ENCODE results near the gene PCBD2. TPM values are rescaled to one million over a fixed set of nuclear protein-coding genes. Genes with fewer than 3 reads are reported as not detected.

The PCBD2 gene
- polyA plus RNA-seq, 1 experiment, result 3.3 TPM

- H3K4me3 ChIP-seq (ENCODE audit: low read depth, low read length), result no peak overlapping the region
- POLR2A ChIA-PET, result interaction anchor here (0.6 kb wide), 1 partner anchor 225 kb away, joined by 6 read pairs; no protein-coding TSS in a partner anchor
- H3K27me3 ChIP-seq (ENCODE audit: control insufficient read depth, insufficient read depth, low read length), result no peaks in the 10 kb centered on the region
- TF ChIP-seq CTCF (IDR thresholded peaks at IDR 0.05; ENCODE audit: insufficient read depth, low read depth, low read length), result no peak
- CTCF ChIA-PET, result interaction anchor here (0.6 kb wide), 1 partner anchor 364 kb away, joined by 3 read pairs; no protein-coding TSS in a partner anchor
- DNase-seq (ENCODE audit: low read depth), result no peak
- no peaks in the 10 kb centered on the region for H3K36me3 ChIP-seq (ENCODE audit: control insufficient read depth, insufficient read depth, low read length)
These were observed 58.2 kb downstream of the PCBD2 start for GRCh38 chr5:134963098-134963497.

DNA sequence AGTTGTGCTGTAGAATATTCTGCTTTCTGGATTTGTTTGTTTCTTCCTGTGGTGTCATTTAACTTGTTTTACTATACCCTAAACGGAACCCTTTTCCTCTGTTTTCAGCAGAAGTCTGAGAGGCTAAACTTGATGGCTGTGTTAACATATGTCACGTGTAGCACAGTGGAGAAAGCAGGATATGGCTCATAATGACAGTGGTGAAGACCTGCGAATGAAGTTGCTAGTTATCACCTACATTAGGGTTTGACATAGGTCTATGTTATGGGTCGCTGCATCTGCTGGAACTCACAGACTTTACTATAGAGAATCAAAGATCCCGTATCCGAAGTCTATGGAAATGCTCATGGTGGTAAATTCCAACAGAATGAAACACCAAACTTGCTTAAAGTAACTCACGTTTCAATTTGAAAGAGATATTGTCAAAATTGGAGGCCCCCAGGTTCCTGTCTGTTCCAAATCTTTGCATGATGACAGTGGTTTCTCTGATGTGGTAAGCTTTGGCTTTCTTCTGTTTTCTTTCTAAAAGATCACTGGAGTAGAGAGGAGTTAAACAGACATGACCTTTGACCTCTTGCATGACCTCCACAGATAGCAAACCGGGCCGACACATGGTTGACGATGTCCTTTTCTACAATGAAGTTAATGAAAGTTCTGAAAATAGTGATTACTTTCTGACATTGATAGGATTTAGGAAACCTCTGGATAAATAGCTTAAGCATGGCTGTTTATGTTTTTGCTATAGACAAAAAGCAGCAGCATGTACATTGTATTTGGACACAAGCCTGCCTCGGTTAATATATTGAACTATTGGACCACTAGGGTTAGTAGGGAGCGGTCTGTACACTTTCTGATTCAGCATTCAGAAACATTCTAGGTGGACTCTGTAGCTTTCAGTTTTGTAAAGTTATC lies 59.7 kb downstream of the PCBD2 start:
- TF ChIP-seq CTCF (IDR thresholded peaks at IDR 0.05; ENCODE audit: insufficient read depth, low read depth, low read length), result no peak
- POLR2A ChIA-PET, result no interaction called here
- H3K36me3 ChIP-seq (ENCODE audit: control insufficient read depth, insufficient read depth, low read length), result no peaks in the 10 kb centered on the region
- no peaks in the 10 kb centered on the region for H3K27me3 ChIP-seq (ENCODE audit: control insufficient read depth, insufficient read depth, low read length)
- CTCF ChIA-PET, result interaction anchor here (1.1 to 1.3 kb wide), 2 partner anchors 20 to 223 kb away, joined by 3 read pairs; no protein-coding TSS in a partner anchor
- no peak for DNase-seq (ENCODE audit: low read depth)
- no peak overlapping the region for H3K4me3 ChIP-seq (ENCODE audit: low read depth, low read length)

DNA sequence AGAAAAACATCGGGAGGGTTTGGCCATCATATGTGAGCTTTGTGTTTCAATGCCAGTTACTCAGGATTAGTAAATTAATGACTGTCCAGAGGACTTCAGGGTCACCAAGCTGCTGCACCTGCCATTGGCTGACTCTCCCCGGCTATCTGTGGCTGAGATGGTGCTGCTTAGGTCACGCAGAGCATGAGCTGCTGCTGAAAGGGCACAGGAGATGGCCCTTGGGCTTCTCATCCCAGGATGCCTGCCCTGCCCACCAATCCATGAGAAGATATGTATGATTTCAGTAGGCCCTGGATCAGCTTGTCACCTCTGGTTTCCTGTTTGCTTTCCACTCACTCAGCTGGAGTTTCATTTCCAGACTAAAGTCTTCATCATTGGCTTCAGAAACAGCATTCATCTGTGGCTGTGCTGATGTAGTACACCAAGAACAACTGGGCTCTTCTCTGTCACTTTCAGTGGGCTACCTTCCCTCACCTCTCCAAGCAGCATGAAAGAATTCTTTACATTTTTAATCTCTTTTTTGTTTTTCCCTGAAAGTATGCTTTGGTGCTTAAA lies 60.4 kb downstream of the PCBD2 start:
- Histone ChIP-seq H3K4me3 (ENCODE audit: low read depth, low read length) (no peak overlapping the region), H3K36me3 (ENCODE audit: control insufficient read depth, insufficient read depth, low read length) (no peaks in the 10 kb centered on the region), H3K27me3 (ENCODE audit: control insufficient read depth, insufficient read depth, low read length) (no peaks in the 10 kb centered on the region)
- no peak for TF ChIP-seq CTCF (IDR thresholded peaks at IDR 0.05; ENCODE audit: insufficient read depth, low read depth, low read length)
- DNase-seq (ENCODE audit: low read depth), result no peak
- ChIA-PET POLR2A (no interaction called here), CTCF (interaction anchor here (1.1 to 1.3 kb wide), 2 partner anchors 19 to 222 kb away, joined by 3 read pairs; no protein-coding TSS in a partner anchor)

- POLR2A ChIA-PET, result no interaction called here
- Histone ChIP-seq H3K36me3 (ENCODE audit: control insufficient read depth, insufficient read depth, low read length) (no peaks in the 10 kb centered on the region), H3K27me3 (ENCODE audit: control insufficient read depth, insufficient read depth, low read length) (no peaks in the 10 kb centered on the region), H3K4me3 (ENCODE audit: low read depth, low read length) (no peak within 1 kb of the TSS)
- TF ChIP-seq CTCF (IDR thresholded peaks at IDR 0.05; ENCODE audit: insufficient read depth, low read depth, low read length), result no peak
- DNase-seq (ENCODE audit: low read depth), result no peak
- CTCF ChIA-PET, result no interaction called here
These were observed 62.7 kb downstream of the PCBD2 start, which contains the start of gene CATSPER3 for GRCh38 chr5:134967607-134968006. Gene CATSPER3, plus strand, starts transcription at chr5:134967907. Its CDS starts 85 bp downstream, at chr5:134967992.

- Histone ChIP-seq H3K36me3 (ENCODE audit: control insufficient read depth, insufficient read depth, low read length) (no peaks in the 10 kb centered on the region), H3K4me3 (ENCODE audit: low read depth, low read length) (no peak overlapping the region), H3K27me3 (ENCODE audit: control insufficient read depth, insufficient read depth, low read length) (no peaks in the 10 kb centered on the region)
- no peak for DNase-seq (ENCODE audit: low read depth)
- ChIA-PET POLR2A (no interaction called here), CTCF (no interaction called here)
- no peak for TF ChIP-seq CTCF (IDR thresholded peaks at IDR 0.05; ENCODE audit: insufficient read depth, low read depth, low read length)
These were observed 63.1 kb downstream of the PCBD2 start for GRCh38 chr5:134968055-134968454.

Measured in BJ (cell line).